ENCODE measurements around the gene MORC2. TPM values are rescaled to one million over a fixed set of nuclear protein-coding genes. Genes with fewer than 3 reads are reported as not detected.

Gene MORC2
- total and polyA plus RNA-seq, 4 donors = 15.2 to 35.1 (median 28.1) TPM

DNA sequence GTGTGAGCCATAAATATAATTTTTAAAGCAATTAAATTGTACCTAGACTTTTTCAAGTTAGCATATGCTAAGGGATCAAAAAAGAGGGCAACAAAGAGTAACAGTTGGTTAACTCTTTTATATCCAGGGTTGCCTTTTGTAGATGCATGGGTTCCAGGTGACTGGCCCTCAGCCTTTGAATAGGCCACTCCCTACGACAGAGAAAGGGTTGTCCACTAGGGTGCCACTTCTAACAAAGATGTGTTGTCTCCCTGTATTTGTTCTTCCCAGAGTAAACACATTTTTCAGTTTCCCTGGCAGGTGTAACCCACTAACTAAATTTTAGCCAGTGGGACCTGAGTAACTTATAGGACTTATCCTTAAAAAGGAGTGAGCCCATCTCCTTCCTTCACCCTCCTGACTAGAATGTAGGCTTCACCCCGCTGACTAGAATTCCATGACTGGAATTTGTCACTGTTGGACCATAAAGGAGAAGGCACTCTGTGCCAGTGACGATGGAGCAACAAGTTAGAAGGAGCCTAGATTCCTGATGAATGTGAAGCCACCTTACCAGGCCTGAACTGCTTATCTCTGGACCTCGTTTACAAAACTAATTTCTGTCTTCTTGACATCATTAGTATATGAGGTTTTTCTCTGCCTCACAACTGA, 17.1 kb upstream of the MORC2 start:
- Histone ChIP-seq H3K27ac (ENCODE audit: low read depth, low read length) (no peak overlapping the region), H3K4me3 (ENCODE audit: low read depth, low read length) (no peak overlapping the region), H3K9me3 (ENCODE audit: control insufficient read depth, insufficient read depth, low read length) (peaks cover 10% of the 10 kb centered on the region), H3K27me3 (ENCODE audit: control insufficient read depth, insufficient read depth, low read length) (no peaks in the 10 kb centered on the region), H3K36me3 (ENCODE audit: control insufficient read depth, insufficient read depth, low read length) (no peaks in the 10 kb centered on the region), H3K4me1 (ENCODE audit: control insufficient read depth, insufficient read depth, low read length) (no peaks in the 10 kb centered on the region)
- WGBS (ENCODE audit: insufficient coverage) = 100% methylated on average over 1 of the region's 4 CpGs
- DNase-seq (ENCODE audit: low read depth in 4 of 6, low spot score in 6 of 6) = no peak

DNA sequence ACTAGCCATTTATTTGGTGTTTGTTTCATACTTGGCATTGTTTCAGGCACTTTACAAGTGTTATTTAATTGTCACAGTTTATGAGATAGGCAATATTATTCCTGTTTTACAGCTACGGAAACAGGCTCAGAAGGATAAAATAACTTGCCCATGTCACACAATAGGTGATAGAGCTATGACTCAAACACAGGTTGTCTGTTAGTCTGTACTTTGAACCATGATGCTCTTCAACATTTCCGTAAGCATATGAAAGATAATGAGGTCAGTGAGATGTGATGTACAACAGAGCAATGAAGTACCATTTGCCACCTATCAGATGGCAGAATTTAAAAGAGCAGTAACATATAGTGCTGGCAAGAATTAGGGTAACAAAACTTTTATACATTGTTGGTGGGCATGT, 15.7 kb upstream of the MORC2 start:
- H3K9me3 ChIP-seq (ENCODE audit: control insufficient read depth, insufficient read depth, low read length) = peaks cover 17% of the 10 kb centered on the region
- no peaks in the 10 kb centered on the region for H3K27me3 ChIP-seq (ENCODE audit: control insufficient read depth, insufficient read depth, low read length)
- H3K4me3 ChIP-seq (ENCODE audit: low read depth, low read length) = no peak overlapping the region
- no peak overlapping the region for H3K27ac ChIP-seq (ENCODE audit: low read depth, low read length)
- no CpG with 5 or more reads among the region's 2 CpGs for WGBS (ENCODE audit: insufficient coverage)
- H3K4me1 ChIP-seq (ENCODE audit: control insufficient read depth, insufficient read depth, low read length) = no peaks in the 10 kb centered on the region
- no peak for DNase-seq (ENCODE audit: low read depth in 4 of 6, low spot score in 6 of 6)
- no peaks in the 10 kb centered on the region for H3K36me3 ChIP-seq (ENCODE audit: control insufficient read depth, insufficient read depth, low read length)

DNA sequence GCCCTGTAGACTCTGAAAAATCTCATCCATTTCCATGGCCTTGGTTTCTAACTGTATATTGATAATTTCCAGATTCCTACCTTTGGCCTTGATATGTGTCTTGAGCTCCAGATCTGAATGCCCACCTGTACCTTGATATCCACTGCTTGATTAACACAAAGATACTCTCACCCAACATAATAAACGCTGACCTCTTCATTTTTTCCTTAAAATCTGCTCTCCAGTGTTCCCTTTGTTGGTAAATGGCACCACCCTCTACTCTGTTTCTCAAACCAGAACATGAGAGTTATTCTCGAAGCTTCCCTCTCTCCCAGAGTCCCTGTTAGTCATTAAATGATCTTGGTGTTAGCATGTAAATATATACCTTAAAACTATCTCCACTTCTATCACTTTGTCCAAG, 13.9 kb upstream of the MORC2 start:
- DNase-seq (ENCODE audit: low read depth in 4 of 6, low spot score in 6 of 6) = no peak
- Histone ChIP-seq H3K27ac (ENCODE audit: low read depth, low read length) (no peak overlapping the region), H3K9me3 (ENCODE audit: control insufficient read depth, insufficient read depth, low read length) (peaks cover 27% of the 10 kb centered on the region), H3K4me1 (ENCODE audit: control insufficient read depth, insufficient read depth, low read length) (no peaks in the 10 kb centered on the region), H3K36me3 (ENCODE audit: control insufficient read depth, insufficient read depth, low read length) (no peaks in the 10 kb centered on the region), H3K4me3 (ENCODE audit: low read depth, low read length) (no peak overlapping the region), H3K27me3 (ENCODE audit: control insufficient read depth, insufficient read depth, low read length) (no peaks in the 10 kb centered on the region)
- WGBS (ENCODE audit: insufficient coverage) = 88% methylated on average over 1 of the region's 2 CpGs

DNA sequence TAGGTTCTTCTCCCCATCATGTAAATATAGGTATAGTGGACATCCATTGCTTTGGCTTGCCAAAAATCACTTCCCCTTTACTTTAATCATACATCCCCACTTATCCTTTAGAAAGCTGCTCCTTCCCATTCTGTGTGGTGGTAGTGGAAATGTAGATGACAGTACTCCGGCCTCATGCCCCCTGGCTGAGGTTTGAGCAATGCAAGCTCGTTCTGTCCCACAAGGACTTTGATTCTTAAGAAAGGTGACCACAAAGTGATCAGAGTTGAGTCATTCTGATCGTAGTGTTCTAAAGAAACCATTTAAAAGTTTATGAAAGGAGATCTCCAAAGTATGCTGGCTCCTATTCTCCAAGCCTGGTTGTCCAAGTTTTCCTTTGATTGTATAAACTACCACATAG, 11.4 kb upstream of the MORC2 start:
- DNase-seq (ENCODE audit: low read depth in 4 of 6, low spot score in 6 of 6) = no peak
- 83% methylated on average over 1 of the region's 3 CpGs for WGBS (ENCODE audit: insufficient coverage)
- Histone ChIP-seq H3K9me3 (ENCODE audit: control insufficient read depth, insufficient read depth, low read length) (peaks cover 34% of the 10 kb centered on the region), H3K27me3 (ENCODE audit: control insufficient read depth, insufficient read depth, low read length) (no peaks in the 10 kb centered on the region), H3K36me3 (ENCODE audit: control insufficient read depth, insufficient read depth, low read length) (no peaks in the 10 kb centered on the region), H3K4me1 (ENCODE audit: control insufficient read depth, insufficient read depth, low read length) (no peaks in the 10 kb centered on the region), H3K4me3 (ENCODE audit: low read depth, low read length) (no peak overlapping the region), H3K27ac (ENCODE audit: low read depth, low read length) (no peak overlapping the region)

DNA sequence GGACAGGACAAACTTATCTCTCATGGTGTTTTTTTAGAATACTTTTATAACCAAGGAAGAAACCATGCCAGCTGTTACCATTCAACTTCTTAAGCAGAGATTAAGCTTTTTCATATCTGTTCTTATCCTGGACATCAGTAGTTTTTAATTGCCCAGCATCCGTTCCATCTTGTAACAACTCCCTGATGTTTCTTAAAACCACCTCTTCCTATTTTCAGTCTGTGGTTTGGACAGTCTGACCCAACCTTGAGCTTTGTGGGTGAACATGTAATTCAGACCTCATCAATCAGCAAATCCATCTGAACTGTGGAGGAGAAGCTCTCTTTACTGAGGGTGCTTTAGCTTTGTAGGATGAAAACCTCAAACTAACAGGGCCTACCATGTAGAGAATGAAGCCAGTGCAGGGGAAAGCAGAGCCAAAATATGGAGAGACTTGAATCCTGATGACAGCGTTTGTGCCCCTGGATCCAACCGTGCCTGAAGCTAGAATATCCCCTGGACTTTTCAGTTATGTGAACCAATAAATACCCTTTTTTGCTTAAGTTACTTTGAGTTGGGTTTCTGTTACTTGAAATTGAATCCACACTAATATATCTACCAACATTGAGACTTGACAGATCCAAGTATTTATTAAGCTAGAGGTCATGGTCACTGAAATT, 9.9 kb upstream of the MORC2 start:
- Histone ChIP-seq H3K36me3 (ENCODE audit: control insufficient read depth, insufficient read depth, low read length) (no peaks in the 10 kb centered on the region), H3K27ac (ENCODE audit: low read depth, low read length) (no peak overlapping the region), H3K4me1 (ENCODE audit: control insufficient read depth, insufficient read depth, low read length) (no peaks in the 10 kb centered on the region), H3K9me3 (ENCODE audit: control insufficient read depth, insufficient read depth, low read length) (peaks cover 28% of the 10 kb centered on the region), H3K27me3 (ENCODE audit: control insufficient read depth, insufficient read depth, low read length) (no peaks in the 10 kb centered on the region), H3K4me3 (ENCODE audit: low read depth, low read length) (no peak overlapping the region)
- no peak for DNase-seq (ENCODE audit: low read depth in 4 of 6, low spot score in 6 of 6)
- WGBS (ENCODE audit: insufficient coverage) = 100% methylated on average over 1 of the region's 3 CpGs

DNA sequence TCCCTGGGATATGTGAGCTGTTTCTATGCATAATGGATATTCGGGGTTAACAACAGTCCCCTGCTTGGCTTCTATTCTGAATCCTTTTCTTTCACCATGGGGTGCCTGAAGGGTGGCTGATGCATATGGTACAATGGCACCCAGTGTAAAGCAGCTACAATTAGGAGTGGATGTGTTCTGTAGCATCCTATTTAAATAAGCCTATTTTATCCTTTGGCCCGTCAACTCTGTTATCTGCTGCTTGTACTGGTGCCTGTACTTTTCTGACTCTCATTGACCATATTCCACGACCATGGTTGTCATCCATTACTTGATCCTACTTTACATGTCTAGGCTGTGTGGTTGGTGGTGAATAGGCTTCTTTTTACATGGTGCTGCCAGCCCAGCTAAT, 1.8 kb upstream of the MORC2 start:
- DNase-seq (ENCODE audit: low read depth in 4 of 6, low spot score in 6 of 6) = no peak
- Histone ChIP-seq H3K36me3 (ENCODE audit: control insufficient read depth, insufficient read depth, low read length) (peaks cover 9% of the 10 kb centered on the region), H3K4me3 (ENCODE audit: low read depth, low read length) (peak overlapping the region; percentile 70), H3K4me1 (ENCODE audit: control insufficient read depth, insufficient read depth, low read length) (peaks cover 5% of the 10 kb centered on the region), H3K27me3 (ENCODE audit: control insufficient read depth, insufficient read depth, low read length) (no peaks in the 10 kb centered on the region), H3K9me3 (ENCODE audit: control insufficient read depth, insufficient read depth, low read length) (peaks cover 10% of the 10 kb centered on the region), H3K27ac (ENCODE audit: low read depth, low read length) (no peak overlapping the region)
- 40% methylated on average over 1 of the region's 3 CpGs for WGBS (ENCODE audit: insufficient coverage)

DNA sequence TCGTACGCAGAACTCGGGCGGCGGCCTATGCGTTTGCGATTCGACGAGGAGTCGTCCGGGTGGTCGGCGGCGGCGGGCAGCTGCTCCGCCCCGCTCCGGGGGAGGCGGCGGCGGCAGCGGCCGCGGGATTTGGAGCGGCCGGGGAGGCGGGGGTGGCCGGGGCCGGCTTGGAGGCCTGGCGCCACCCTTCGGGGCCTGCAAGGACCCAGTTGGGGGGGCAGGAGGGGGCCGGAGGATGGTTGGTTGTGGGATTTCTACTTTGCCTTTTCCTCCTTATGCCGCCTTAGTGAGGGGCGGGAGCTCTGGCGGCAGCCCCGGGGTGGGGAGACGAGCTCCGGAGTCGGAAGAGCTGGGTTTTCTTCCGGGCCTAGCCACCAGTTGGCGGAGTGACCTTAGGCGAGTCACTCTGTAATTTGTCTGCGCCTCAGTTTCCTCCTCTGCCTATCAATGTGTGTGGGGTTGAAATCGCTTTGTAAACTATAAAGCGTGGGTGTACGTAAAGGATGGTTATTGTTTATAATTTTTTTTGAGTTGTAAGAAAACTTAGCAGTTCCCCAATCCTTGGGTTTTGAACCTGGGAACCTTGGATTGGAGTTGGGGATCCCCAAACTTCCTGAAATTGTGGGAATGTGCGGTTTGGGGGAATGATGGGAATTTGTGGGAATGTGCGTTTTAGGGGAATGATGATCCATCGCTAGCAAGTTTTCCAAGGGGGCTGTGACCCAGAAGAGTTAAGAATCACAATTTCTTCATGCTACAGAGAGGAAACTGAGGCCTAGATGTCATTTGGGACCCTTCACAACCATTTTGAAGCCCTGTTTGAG, 1.2 kb upstream of the MORC2 start:
- Histone ChIP-seq H3K4me3 (ENCODE audit: low read depth, low read length) (peak overlapping the region; percentile 70), H3K9me3 (ENCODE audit: control insufficient read depth, insufficient read depth, low read length) (peaks cover 7% of the 10 kb centered on the region), H3K4me1 (ENCODE audit: control insufficient read depth, insufficient read depth, low read length) (peaks cover 5% of the 10 kb centered on the region), H3K36me3 (ENCODE audit: control insufficient read depth, insufficient read depth, low read length) (peaks cover 9% of the 10 kb centered on the region), H3K27me3 (ENCODE audit: control insufficient read depth, insufficient read depth, low read length) (no peaks in the 10 kb centered on the region), H3K27ac (ENCODE audit: low read depth, low read length) (peak overlapping the region; percentile 93)
- peak in 3 of 6 donors; percentile 2 to 54 (median 11) for DNase-seq (ENCODE audit: low read depth in 4 of 6, low spot score in 6 of 6)
- 1% methylated on average over 44 of the region's 49 CpGs for WGBS (ENCODE audit: insufficient coverage)

DNA sequence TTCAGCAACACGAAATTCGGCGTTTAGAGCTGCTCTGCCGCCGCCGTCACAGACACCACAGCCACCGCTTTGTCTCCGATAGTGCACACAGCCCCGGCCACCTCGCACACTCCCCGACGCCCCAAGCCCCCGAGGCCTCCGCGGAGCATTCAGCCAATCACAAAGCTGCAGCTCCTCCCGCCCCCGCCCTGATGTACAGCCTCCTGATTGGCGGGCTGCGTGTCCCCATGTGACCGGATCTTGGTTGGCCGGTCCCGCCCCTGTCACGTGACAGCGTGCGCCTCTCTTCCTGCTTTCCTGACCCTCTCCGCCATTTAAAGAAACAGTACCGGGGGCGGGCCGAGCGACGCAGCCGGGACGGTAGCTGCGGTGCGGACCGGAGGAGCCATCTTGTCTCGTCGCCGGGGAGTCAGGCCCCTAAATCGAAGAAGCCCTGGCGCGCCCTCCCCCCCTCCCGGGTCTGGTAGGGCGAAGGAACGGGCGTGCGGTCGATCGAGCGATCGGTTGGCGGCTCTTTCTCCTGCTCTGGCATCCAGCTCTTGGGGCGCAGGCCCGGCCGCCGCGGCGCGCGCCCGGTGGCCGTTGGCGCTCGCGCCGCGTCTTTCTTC, 454 bp upstream of the MORC2 start, which contains the start of gene TUG1:
Gene TUG1 (plus strand): TSS at position 342 of the 608 bp plus-strand sequence.
- Histone ChIP-seq H3K27me3 (ENCODE audit: control insufficient read depth, insufficient read depth, low read length) (no peaks in the 10 kb centered on the region), H3K36me3 (ENCODE audit: control insufficient read depth, insufficient read depth, low read length) (peaks cover 9% of the 10 kb centered on the region), H3K4me1 (ENCODE audit: control insufficient read depth, insufficient read depth, low read length) (peaks cover 5% of the 10 kb centered on the region), H3K9me3 (ENCODE audit: control insufficient read depth, insufficient read depth, low read length) (peaks cover 7% of the 10 kb centered on the region), H3K27ac (ENCODE audit: low read depth, low read length) (peak within 1 kb of the TSS; percentile 93), H3K4me3 (ENCODE audit: low read depth, low read length) (peak within 1 kb of the TSS; percentile 70)
- DNase-seq (ENCODE audit: low read depth in 4 of 6, low spot score in 6 of 6) = peak; percentile 93 to 99 (median 97)
- under 1% methylated on average over 67 of the region's 67 CpGs for WGBS (ENCODE audit: insufficient coverage)

DNA sequence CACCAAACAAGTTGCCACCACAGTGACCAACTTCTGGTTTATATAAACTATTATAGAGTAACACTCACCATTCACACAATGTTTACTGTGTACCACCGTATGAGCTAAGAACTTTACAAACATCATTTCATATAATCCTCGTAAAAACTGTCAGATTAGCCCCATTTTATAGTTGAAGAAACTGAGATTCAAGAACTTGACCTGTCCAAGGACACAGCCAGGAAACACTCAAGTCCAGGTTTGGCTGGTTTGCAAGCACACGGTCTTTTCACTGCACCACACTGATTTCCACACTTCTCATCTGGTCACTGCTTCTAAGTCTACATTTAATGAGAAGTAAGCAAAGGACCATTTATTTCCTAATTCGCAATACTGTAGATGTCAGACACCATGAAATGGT, 3.7 kb downstream of the MORC2 start:
- no peak for DNase-seq (ENCODE audit: low read depth in 4 of 6, low spot score in 6 of 6)
- WGBS (ENCODE audit: insufficient coverage) = 93% methylated on average over 3 of the region's 4 CpGs
- H3K4me3 ChIP-seq (ENCODE audit: low read depth, low read length) = no peak overlapping the region
- H3K27me3 ChIP-seq (ENCODE audit: control insufficient read depth, insufficient read depth, low read length) = no peaks in the 10 kb centered on the region
- no peak overlapping the region for H3K27ac ChIP-seq (ENCODE audit: low read depth, low read length)
- H3K36me3 ChIP-seq (ENCODE audit: control insufficient read depth, insufficient read depth, low read length) = peaks cover 4% of the 10 kb centered on the region
- H3K4me1 ChIP-seq (ENCODE audit: control insufficient read depth, insufficient read depth, low read length) = peaks cover 5% of the 10 kb centered on the region
- H3K9me3 ChIP-seq (ENCODE audit: control insufficient read depth, insufficient read depth, low read length) = peaks cover 5% of the 10 kb centered on the region
